ENCODE results near the gene ABCC4.
"Not testable (repeated sequence)": the region's sequence is repeated elsewhere in the genome, so short reads cannot be mapped to it uniquely, and the experiment has no call there.

The ABCC4 gene

GRCh38 chr13:95198606-95199005, 102.6 kb downstream of the ABCC4 start:
- H3K9ac ChIP-seq (ENCODE audit: low read depth, low read length); H3K4me1 ChIP-seq (ENCODE audit: insufficient read depth, low read length); H3K36me3 ChIP-seq (ENCODE audit: insufficient read depth, low read depth, low read length); H3K27ac ChIP-seq (ENCODE audit: low read length); H3K9me3 ChIP-seq (ENCODE audit: insufficient read depth, low read depth, low read length); H3K4me3 ChIP-seq (ENCODE audit: low read length); H3K27me3 ChIP-seq (ENCODE audit: insufficient read depth, low read length): not testable (repeated sequence)

GRCh38 chr13:95197548-95197947, 103.7 kb downstream of the ABCC4 start:
- Histone ChIP-seq H3K9ac (ENCODE audit: low read depth, low read length) (no peak overlapping the region), H3K36me3 (ENCODE audit: insufficient read depth, low read depth, low read length) (no peaks in the 10 kb centered on the region), H3K4me3 (ENCODE audit: low read length) (no peak overlapping the region), H3K9me3 (ENCODE audit: insufficient read depth, low read depth, low read length) (no peaks in the 10 kb centered on the region), H3K27me3 (ENCODE audit: insufficient read depth, low read length) (no peaks in the 10 kb centered on the region), H3K27ac (ENCODE audit: low read length) (no peak overlapping the region), H3K4me1 (ENCODE audit: insufficient read depth, low read length) (no peaks in the 10 kb centered on the region)

GRCh38 chr13:95195146-95195545, 106.1 kb downstream of the ABCC4 start:
- H3K4me1 ChIP-seq (ENCODE audit: insufficient read depth, low read length) = peaks cover 3% of the 10 kb centered on the region; the same call in 1 of the 2 replicates

GRCh38 chr13:95193509-95194230, 107.6 kb downstream of the ABCC4 start:
- Histone ChIP-seq H3K4me3 (ENCODE audit: low read length) (no peak overlapping the region), H3K9me3 (ENCODE audit: insufficient read depth, low read depth, low read length) (no peaks in the 10 kb centered on the region), H3K9ac (ENCODE audit: low read depth, low read length) (no peak overlapping the region), H3K27me3 (ENCODE audit: insufficient read depth, low read length) (no peaks in the 10 kb centered on the region), H3K4me1 (ENCODE audit: insufficient read depth, low read length) (peaks cover 3% of the 10 kb centered on the region; the same call in 1 of the 2 replicates), H3K36me3 (ENCODE audit: insufficient read depth, low read depth, low read length) (no peaks in the 10 kb centered on the region), H3K27ac (ENCODE audit: low read length) (no peak overlapping the region)

More at GRCh38 chr13:95195146-95195545, 106.1 kb downstream of the ABCC4 start:
- no peaks in the 10 kb centered on the region for H3K36me3 ChIP-seq (ENCODE audit: insufficient read depth, low read depth, low read length)
- no peak overlapping the region for H3K27ac ChIP-seq (ENCODE audit: low read length)
- H3K27me3 ChIP-seq (ENCODE audit: insufficient read depth, low read length) = no peaks in the 10 kb centered on the region
- no peaks in the 10 kb centered on the region for H3K9me3 ChIP-seq (ENCODE audit: insufficient read depth, low read depth, low read length)
- no peak overlapping the region for H3K4me3 ChIP-seq (ENCODE audit: low read length)
- no peak overlapping the region for H3K9ac ChIP-seq (ENCODE audit: low read depth, low read length)

DNA sequence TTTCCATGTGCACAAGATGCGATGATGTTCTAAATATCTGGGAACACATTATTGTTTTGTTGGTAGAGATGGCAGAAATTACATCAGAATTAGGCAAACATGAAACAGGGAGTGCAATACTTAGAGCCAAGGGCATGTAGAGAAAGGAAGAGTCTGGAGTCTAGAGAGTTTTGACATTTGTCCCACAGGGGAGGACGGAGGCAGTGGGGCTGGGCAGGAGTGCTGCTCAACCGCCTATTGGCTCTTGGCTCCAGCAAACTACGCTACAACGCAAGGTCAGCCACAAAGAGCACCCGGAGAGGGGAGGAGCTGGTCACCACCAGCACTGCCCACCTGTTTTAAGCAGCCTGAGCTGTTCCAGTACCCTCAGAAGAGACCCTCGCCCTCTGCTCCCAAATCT, 108.3 kb downstream of the ABCC4 start:
- Histone ChIP-seq H3K9ac (ENCODE audit: low read depth, low read length) (no peak overlapping the region), H3K27ac (ENCODE audit: low read length) (no peak overlapping the region), H3K4me1 (ENCODE audit: insufficient read depth, low read length) (peaks cover 3% of the 10 kb centered on the region; the same call in 1 of the 2 replicates), H3K27me3 (ENCODE audit: insufficient read depth, low read length) (no peaks in the 10 kb centered on the region), H3K36me3 (ENCODE audit: insufficient read depth, low read depth, low read length) (no peaks in the 10 kb centered on the region), H3K9me3 (ENCODE audit: insufficient read depth, low read depth, low read length) (no peaks in the 10 kb centered on the region), H3K4me3 (ENCODE audit: low read length) (no peak overlapping the region)

DNA sequence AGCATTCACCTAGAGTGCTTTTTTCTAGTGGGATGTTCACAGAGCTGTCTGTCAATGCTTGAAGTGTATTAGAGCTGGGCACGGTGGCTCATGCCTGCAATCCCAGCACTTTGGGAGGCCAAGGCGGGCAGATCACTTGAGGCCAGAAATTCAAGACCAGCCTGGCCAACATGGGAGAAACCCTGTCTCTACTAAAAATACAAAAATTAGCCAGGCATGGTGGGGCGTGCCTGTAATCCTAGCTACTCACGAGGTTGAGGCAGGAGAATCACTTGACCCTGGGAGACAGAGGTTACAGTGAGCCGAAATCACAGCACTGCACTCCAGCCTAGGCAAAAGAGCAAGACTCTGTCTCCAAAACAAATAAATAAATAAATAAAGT, 108.7 kb downstream of the ABCC4 start:
- H3K4me1 ChIP-seq (ENCODE audit: insufficient read depth, low read length); H3K9me3 ChIP-seq (ENCODE audit: insufficient read depth, low read depth, low read length); H3K27ac ChIP-seq (ENCODE audit: low read length); H3K9ac ChIP-seq (ENCODE audit: low read depth, low read length); H3K36me3 ChIP-seq (ENCODE audit: insufficient read depth, low read depth, low read length); H3K4me3 ChIP-seq (ENCODE audit: low read length); H3K27me3 ChIP-seq (ENCODE audit: insufficient read depth, low read length): not testable (repeated sequence)

GRCh38 chr13:95191821-95192563, 109.3 kb downstream of the ABCC4 start:
- Histone ChIP-seq H3K9ac (ENCODE audit: low read depth, low read length) (no peak overlapping the region), H3K9me3 (ENCODE audit: insufficient read depth, low read depth, low read length) (no peaks in the 10 kb centered on the region), H3K27ac (ENCODE audit: low read length) (no peak overlapping the region), H3K27me3 (ENCODE audit: insufficient read depth, low read length) (no peaks in the 10 kb centered on the region), H3K36me3 (ENCODE audit: insufficient read depth, low read depth, low read length) (no peaks in the 10 kb centered on the region), H3K4me1 (ENCODE audit: insufficient read depth, low read length) (peaks cover 3% of the 10 kb centered on the region; the same call in 1 of the 2 replicates), H3K4me3 (ENCODE audit: low read length) (no peak overlapping the region)

GRCh38 chr13:95188128-95188527, 113.1 kb downstream of the ABCC4 start:
- Histone ChIP-seq H3K4me1 (ENCODE audit: insufficient read depth, low read length) (peaks cover 3% of the 10 kb centered on the region; the same call in 1 of the 2 replicates), H3K9ac (ENCODE audit: low read depth, low read length) (no peak overlapping the region), H3K27ac (ENCODE audit: low read length) (no peak overlapping the region), H3K36me3 (ENCODE audit: insufficient read depth, low read depth, low read length) (no peaks in the 10 kb centered on the region), H3K27me3 (ENCODE audit: insufficient read depth, low read length) (no peaks in the 10 kb centered on the region), H3K9me3 (ENCODE audit: insufficient read depth, low read depth, low read length) (no peaks in the 10 kb centered on the region), H3K4me3 (ENCODE audit: low read length) (no peak overlapping the region)

DNA sequence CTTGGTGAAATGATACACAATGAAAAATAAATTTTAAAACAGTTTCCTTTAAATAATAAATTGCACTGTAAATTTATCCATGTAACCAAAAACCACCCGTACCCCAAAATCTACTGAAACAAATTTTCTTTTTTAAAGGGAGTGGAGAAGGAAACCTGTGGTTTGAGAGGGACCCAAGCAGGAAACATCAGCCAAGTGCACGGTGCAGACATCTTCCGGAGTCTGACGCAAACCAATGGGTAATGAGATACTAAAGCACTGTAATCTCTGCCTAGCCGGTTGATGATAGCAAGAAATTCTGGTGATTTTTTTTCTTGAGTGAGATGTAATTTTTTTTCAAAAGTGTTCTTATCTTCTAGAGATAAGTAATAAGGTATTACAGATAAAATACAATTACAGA, 115.4 kb downstream of the ABCC4 start:
- Histone ChIP-seq H3K27ac (ENCODE audit: low read length) (no peak overlapping the region), H3K4me1 (ENCODE audit: insufficient read depth, low read length) (no peaks in the 10 kb centered on the region), H3K27me3 (ENCODE audit: insufficient read depth, low read length) (no peaks in the 10 kb centered on the region), H3K9me3 (ENCODE audit: insufficient read depth, low read depth, low read length) (no peaks in the 10 kb centered on the region), H3K4me3 (ENCODE audit: low read length) (no peak overlapping the region), H3K36me3 (ENCODE audit: insufficient read depth, low read depth, low read length) (no peaks in the 10 kb centered on the region), H3K9ac (ENCODE audit: low read depth, low read length) (no peak overlapping the region)

DNA sequence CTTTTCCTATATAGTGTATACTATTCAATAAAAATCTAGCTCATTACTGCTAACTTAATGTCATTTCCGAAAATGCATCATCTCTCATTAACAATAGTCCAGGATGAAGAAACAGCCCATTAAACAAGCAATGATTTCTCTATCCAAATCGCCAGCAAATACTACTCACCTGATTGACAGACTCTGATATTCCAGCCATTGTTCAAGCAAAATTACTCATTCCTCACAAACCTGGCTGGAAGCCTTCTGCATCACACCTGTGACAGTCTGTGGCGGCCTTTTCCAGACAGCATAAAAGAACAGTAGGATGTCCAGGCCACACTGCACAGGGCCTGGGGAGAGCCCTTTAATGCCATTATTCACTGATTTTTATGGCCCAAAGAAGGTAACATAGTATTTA, 115.9 kb downstream of the ABCC4 start:
- Histone ChIP-seq H3K9me3 (ENCODE audit: insufficient read depth, low read depth, low read length) (no peaks in the 10 kb centered on the region), H3K4me1 (ENCODE audit: insufficient read depth, low read length) (no peaks in the 10 kb centered on the region), H3K4me3 (ENCODE audit: low read length) (no peak overlapping the region), H3K9ac (ENCODE audit: low read depth, low read length) (no peak overlapping the region), H3K27me3 (ENCODE audit: insufficient read depth, low read length) (no peaks in the 10 kb centered on the region), H3K36me3 (ENCODE audit: insufficient read depth, low read depth, low read length) (no peaks in the 10 kb centered on the region), H3K27ac (ENCODE audit: low read length) (no peak overlapping the region)

- no peak overlapping the region for H3K27ac ChIP-seq (ENCODE audit: low read length)
- H3K4me3 ChIP-seq (ENCODE audit: low read length) = no peak overlapping the region
- no peaks in the 10 kb centered on the region for H3K27me3 ChIP-seq (ENCODE audit: insufficient read depth, low read length)
- no peaks in the 10 kb centered on the region for H3K36me3 ChIP-seq (ENCODE audit: insufficient read depth, low read depth, low read length)
- no peak overlapping the region for H3K9ac ChIP-seq (ENCODE audit: low read depth, low read length)
- H3K9me3 ChIP-seq (ENCODE audit: insufficient read depth, low read depth, low read length) = no peaks in the 10 kb centered on the region
- H3K4me1 ChIP-seq (ENCODE audit: insufficient read depth, low read length) = no peaks in the 10 kb centered on the region
Measured at GRCh38 chr13:95184317-95184716, 116.9 kb downstream of the ABCC4 start.

All from iPS-20b (cell line).